SU-DHL-6 (cell line): Measurements from ENCODE around the gene ISM2.
"Not testable (repeated sequence)": the region's sequence is repeated elsewhere in the genome, so short reads cannot be mapped to it uniquely, and the experiment has no call there.

Experiments used
- H2AFZ ChIP-seq: fragments of 200-600 bp; sonication (generic); 2 replicates; pipeline ENCODE4 v1.6.1; 2014; ENCODE audit warnings: low read depth, mild to moderate bottlenecking, moderate library complexity, mixed read lengths, antibody characterized with exemption, low read length; ENCODE audit not compliant: severe bottlenecking
- H3F3A ChIP-seq: fragments of 200-600 bp; shearing (Covaris generic); 2 replicates; pipeline ENCODE4 v1.6.0; 2016; ENCODE audit warnings: antibody characterized with exemption, mild to moderate bottlenecking; ENCODE audit not compliant: insufficient read depth
- H3K27ac ChIP-seq: fragments of 200-600 bp; sonication (generic); 2 replicates; pipeline ENCODE4 v1.5.1; 2016; ENCODE audit warnings: low read depth, mild to moderate bottlenecking, low read length, moderate library complexity, mixed read lengths
- H3K27me3 ChIP-seq: fragments of 200-600 bp; sonication (generic), shearing (Covaris generic); 2 replicates; pipeline ENCODE4 v1.6.0; 2014; ENCODE audit warnings: mild to moderate bottlenecking, low read length
- H3K36me3 ChIP-seq: fragments of 200-600 bp; sonication (generic); 2 replicates; pipeline ENCODE4 v1.6.1; 2014; ENCODE audit warnings: mild to moderate bottlenecking, low read length, mixed read lengths
- H3K4me2 ChIP-seq: fragments of 300-600, 200-600 bp; shearing (Covaris generic), sonication (generic); 2 replicates; pipeline ENCODE4 v1.6.0; 2014; ENCODE audit warnings: low read length, low read depth, mild to moderate bottlenecking; ENCODE audit not compliant: poor library complexity, severe bottlenecking
- H3K4me3 ChIP-seq: fragments of 200-600 bp; sonication (generic); 2 replicates; pipeline ENCODE4 v1.5.1; 2014; ENCODE audit warnings: antibody characterized with exemption, low read length, mild to moderate bottlenecking, mixed read lengths; ENCODE audit not compliant: insufficient read depth, poor library complexity, severe bottlenecking
- H3K79me2 ChIP-seq: fragments of 200-600 bp; sonication (generic); 2 replicates; pipeline ENCODE4 v1.6.1; 2014; ENCODE audit warnings: mild to moderate bottlenecking, low read length, moderate library complexity; ENCODE audit not compliant: insufficient read depth
- H3K9ac ChIP-seq: fragments of 200-600 bp; sonication (generic); 2 replicates; pipeline ENCODE4 v1.7.0; 2014; ENCODE audit warnings: mild to moderate bottlenecking, low read length
- H3K9me2 ChIP-seq: fragments of 200-600 bp; sonication (generic); replicated peaks from 2 replicates; pipeline ENCODE4 v1.6.1; 2014; ENCODE audit warnings: low read length; ENCODE audit not compliant: insufficient read depth
- H3K9me3 ChIP-seq: fragments of 200-600 bp; sonication (generic); 2 replicates; pipeline ENCODE4 v1.6.1; 2014; ENCODE audit warnings: low read length, mixed read lengths; ENCODE audit not compliant: insufficient read depth
- H4K20me1 ChIP-seq: fragments of 200-600 bp; sonication (generic); 2 replicates; pipeline ENCODE4 v1.6.1; 2014; ENCODE audit warnings: low read depth, mild to moderate bottlenecking, antibody characterized with exemption, low read length, moderate library complexity, mixed read lengths
- CTCF ChIP-seq: fragments of 200-600 bp; sonication (generic); IDR thresholded peaks from one replicate; pipeline ENCODE4 v1.5.1; 2017; ENCODE audit warnings: antibody characterized with exemption, mild to moderate bottlenecking, low read length, moderate library complexity; ENCODE audit not compliant: insufficient read depth, poor library complexity, severe bottlenecking
- EZH2phosphoT487 ChIP-seq: fragments of 200-600 bp; sonication (generic), shearing (Covaris generic); conservative IDR thresholded peaks from 2 replicates; pipeline ENCODE4 v1.6.1; 2018; ENCODE audit warnings: mild to moderate bottlenecking, antibody characterized with exemption, low read length, moderate library complexity, mixed read lengths

Gene ISM2

GRCh38 chr14:77541905-77542304 lies 43.3 kb upstream of the ISM2 start:
- H3K9me3 ChIP-seq, result no peaks in the 10 kb centered on the region
- TF ChIP-seq CTCF (no peak), EZH2phosphoT487 (no peak)
- H4K20me1 ChIP-seq, result no peaks in the 10 kb centered on the region
- no peaks in the 10 kb centered on the region for H3K27me3 ChIP-seq
- no peaks in the 10 kb centered on the region for H3K36me3 ChIP-seq
- no peak overlapping the region for H3K4me3 ChIP-seq
- no peaks in the 10 kb centered on the region for H3K79me2 ChIP-seq
- H3K9me2 ChIP-seq, result no peaks in the 10 kb centered on the region
- H2AFZ ChIP-seq, result no peak overlapping the region
- H3K9ac ChIP-seq, result no peak overlapping the region
- no peak overlapping the region for H3K4me2 ChIP-seq
- H3K27ac ChIP-seq, result no peak overlapping the region
- 0 out of 2 replicates have a peak, but pooled peaks cover 3% of the 10 kb centered on the region for H3F3A ChIP-seq

GRCh38 chr14:77536951-77537350 lies 38.3 kb upstream of the ISM2 start:
- H3K36me3 ChIP-seq, result not testable (repeated sequence)

DNA sequence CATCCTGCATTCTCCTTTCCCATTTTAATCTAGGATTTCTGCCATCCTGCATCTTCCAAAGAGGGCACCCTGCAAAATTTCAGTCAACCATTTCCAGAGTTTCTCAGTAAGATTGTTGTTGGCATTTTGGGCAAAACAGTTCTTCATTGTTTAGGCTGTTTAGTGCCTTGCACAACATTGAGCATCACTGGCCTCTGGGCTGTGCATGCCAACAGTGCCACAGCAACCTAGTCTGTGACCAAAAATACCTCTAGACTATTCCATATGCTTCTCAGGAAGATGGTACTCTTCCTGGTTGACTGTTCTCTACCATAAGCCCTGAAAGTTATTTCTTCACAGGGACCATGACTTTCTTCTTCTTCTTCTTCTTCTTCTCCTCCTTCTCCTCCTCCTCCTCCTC lies 32.5 kb upstream of the ISM2 start:
- Histone ChIP-seq H3K27ac (no peak overlapping the region), H3K9me2 (no peaks in the 10 kb centered on the region), H3F3A (peaks cover 6% of the 10 kb centered on the region; the same call in 1 of the 2 replicates), H3K4me3 (no peak overlapping the region), H2AFZ (no peak overlapping the region), H3K9me3 (no peaks in the 10 kb centered on the region), H4K20me1 (no peaks in the 10 kb centered on the region), H3K27me3 (no peaks in the 10 kb centered on the region), H3K79me2 (no peaks in the 10 kb centered on the region), H3K9ac (no peak overlapping the region), H3K4me2 (no peak overlapping the region), H3K36me3 (no peaks in the 10 kb centered on the region)
- TF ChIP-seq CTCF (no peak), EZH2phosphoT487 (no peak)

More at GRCh38 chr14:77536951-77537350, 38.3 kb upstream of the ISM2 start:
- H2AFZ ChIP-seq, H3K9me3 ChIP-seq, H3F3A ChIP-seq, H4K20me1 ChIP-seq, H3K9me2 ChIP-seq, H3K4me2 ChIP-seq, H3K27me3 ChIP-seq, H3K4me3 ChIP-seq, H3K27ac ChIP-seq, H3K79me2 ChIP-seq, H3K9ac ChIP-seq: not testable (repeated sequence)

DNA sequence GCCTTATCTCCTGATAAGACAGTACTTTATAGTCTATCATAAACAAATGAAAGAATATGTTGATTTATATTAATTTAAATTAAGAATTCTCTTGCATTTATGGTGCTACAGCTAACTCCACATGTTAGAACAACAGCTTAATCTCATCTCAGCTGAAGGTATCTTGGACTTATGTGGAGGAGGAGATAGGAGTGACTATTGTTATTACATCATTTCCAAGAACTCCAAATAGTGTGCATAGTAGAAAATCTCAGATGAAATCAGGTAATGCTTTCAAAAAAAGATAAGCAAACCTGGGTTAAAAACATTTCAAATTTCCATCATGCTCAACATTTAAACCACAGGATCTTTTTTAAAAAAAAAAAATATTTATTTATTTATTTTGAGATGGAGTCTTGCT lies 31.3 kb upstream of the ISM2 start:
- H3K9me3 ChIP-seq, result no peaks in the 10 kb centered on the region
- no peaks in the 10 kb centered on the region for H3K79me2 ChIP-seq
- H3K36me3 ChIP-seq, result no peaks in the 10 kb centered on the region
- H4K20me1 ChIP-seq, result no peaks in the 10 kb centered on the region
- H3K9me2 ChIP-seq, result no peaks in the 10 kb centered on the region
- no peak overlapping the region for H3K27ac ChIP-seq
- no peak overlapping the region for H3K4me2 ChIP-seq
- H2AFZ ChIP-seq, result no peak overlapping the region
- peaks cover 8% of the 10 kb centered on the region; the same call in 1 of the 2 replicates for H3F3A ChIP-seq
- no peak overlapping the region for H3K9ac ChIP-seq
- H3K4me3 ChIP-seq, result no peak overlapping the region
- H3K27me3 ChIP-seq, result no peaks in the 10 kb centered on the region
- TF ChIP-seq CTCF (no peak), EZH2phosphoT487 (no peak)
